GM10266 (cell line): ENCODE measurements around the gene BMPR1A.

Experiments
- DNase-seq: peaks from one replicate; pipeline ENCODE4 v3.0.0; 2012; ENCODE audit errors: extremely low spot score
- TF ChIP-seq, protein P1 (sequence below): IDR thresholded peaks from 2 replicates; pipeline ENCODE4 v1.5.1; 2012; ENCODE audit warnings: mild to moderate bottlenecking, low read depth; ENCODE audit not compliant: control insufficient read depth, insufficient read depth; ENCODE audit errors: missing control alignments

Gene BMPR1A

DNA sequence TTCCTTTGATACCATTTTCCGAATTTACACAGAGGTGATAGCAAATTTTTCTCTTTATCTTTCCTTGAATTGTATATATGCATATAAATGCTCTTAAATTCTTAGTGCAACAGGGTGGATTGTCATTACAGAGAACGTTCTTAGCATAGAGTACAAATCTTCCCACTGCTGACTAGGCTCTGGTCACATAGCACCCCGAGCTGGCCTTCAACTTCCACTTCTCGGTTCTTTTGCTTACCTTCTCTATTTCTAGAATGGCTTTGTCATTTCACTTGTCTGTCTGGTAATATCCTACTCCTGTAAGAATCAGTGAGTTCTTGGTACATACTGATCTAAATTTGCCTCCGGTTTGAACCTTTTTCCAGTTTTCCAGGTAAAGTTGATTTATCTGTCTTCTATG lies 225.3 kb downstream of the BMPR1A start:
- TF ChIP-seq, protein P1, sequence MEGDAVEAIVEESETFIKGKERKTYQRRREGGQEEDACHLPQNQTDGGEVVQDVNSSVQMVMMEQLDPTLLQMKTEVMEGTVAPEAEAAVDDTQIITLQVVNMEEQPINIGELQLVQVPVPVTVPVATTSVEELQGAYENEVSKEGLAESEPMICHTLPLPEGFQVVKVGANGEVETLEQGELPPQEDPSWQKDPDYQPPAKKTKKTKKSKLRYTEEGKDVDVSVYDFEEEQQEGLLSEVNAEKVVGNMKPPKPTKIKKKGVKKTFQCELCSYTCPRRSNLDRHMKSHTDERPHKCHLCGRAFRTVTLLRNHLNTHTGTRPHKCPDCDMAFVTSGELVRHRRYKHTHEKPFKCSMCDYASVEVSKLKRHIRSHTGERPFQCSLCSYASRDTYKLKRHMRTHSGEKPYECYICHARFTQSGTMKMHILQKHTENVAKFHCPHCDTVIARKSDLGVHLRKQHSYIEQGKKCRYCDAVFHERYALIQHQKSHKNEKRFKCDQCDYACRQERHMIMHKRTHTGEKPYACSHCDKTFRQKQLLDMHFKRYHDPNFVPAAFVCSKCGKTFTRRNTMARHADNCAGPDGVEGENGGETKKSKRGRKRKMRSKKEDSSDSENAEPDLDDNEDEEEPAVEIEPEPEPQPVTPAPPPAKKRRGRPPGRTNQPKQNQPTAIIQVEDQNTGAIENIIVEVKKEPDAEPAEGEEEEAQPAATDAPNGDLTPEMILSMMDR, result no peak
- no peak for DNase-seq
